A549 (cell line): ENCODE data around the gene ZNF496. TPM values are rescaled to one million over a fixed set of nuclear protein-coding genes. Genes with fewer than 3 reads are reported as not detected.

Experiments
- ATAC-seq, 2 experiments: fragments of 200-7000 bp in 1 of 2; fragments of >200 bp in 1 of 2; cut with Nextera tagmentation in 1 of 2; cut with Tn5 transposase in 1 of 2; 3 replicates each; pipeline versions ENCODE4 v1.8.0 to v1.9.1; 2018 to 2020; ENCODE audit warnings: mild to moderate bottlenecking in 1 of 2, moderate library complexity in 1 of 2
- CTCF ChIA-PET: fragments of 300-600 bp; sonication (Branson Sonifier 250); formaldehyde crosslinking; extraction: SDS; loops from one replicate; lab custom pipeline; 2021; ENCODE audit warnings: antibody characterized with exemption, inconsistent platforms; lab: Yijun Ruan, JAX
- POLR2A ChIA-PET: fragments of 350-600 bp; formaldehyde crosslinking; extraction: SDS; loops from one replicate; lab custom pipeline; 2021; ENCODE audit warnings: antibody characterized with exemption, inconsistent platforms; lab: Yijun Ruan, JAX
- DNase-seq, 2 experiments: peaks; one replicate each; pipeline versions ENCODE4 v3.0.0 to v3.0.0-alpha.2; 2011 to 2016; ENCODE audit warnings: low read depth in 1 of 2, low spot score in 1 of 2
- FAIRE-seq: peaks from 2 replicates; lab custom pipeline; 2011; peaks lifted over from hg19 to GRCh38; lab: Jason Lieb, UNC
- H3K27ac ChIP-seq, 2 experiments: fragments of >200 bp; sonication (Bioruptor Twin); formaldehyde crosslinking; 3 replicates each; pipeline ENCODE4 v1.5.1; 2016 to 2017
- H3K4me1 ChIP-seq: fragments of >200 bp; sonication (Bioruptor Twin); formaldehyde crosslinking; 3 replicates; pipeline ENCODE4 v1.6.1; 2016
- H3K4me2 ChIP-seq: fragments of >200 bp; sonication (Bioruptor Twin); formaldehyde crosslinking; 3 replicates; pipeline ENCODE4 v1.6.1; 2016
- H3K4me3 ChIP-seq: fragments of >200 bp; sonication (Bioruptor Twin); formaldehyde crosslinking; 3 replicates; pipeline ENCODE4 v1.5.1; 2016
- H3K9me3 ChIP-seq: fragments of >200 bp; sonication (Bioruptor Twin); formaldehyde crosslinking; 3 replicates; pipeline ENCODE4 v1.6.1; 2016
- CBX2 ChIP-seq: fragments of 200-600 bp; sonication (generic); IDR thresholded peaks from 2 replicates; pipeline ENCODE4 v1.6.1; 2016; ENCODE audit warnings: low read depth, mild to moderate bottlenecking, borderline replicate concordance
- CHD4 ChIP-seq: fragments of 200-600 bp; sonication (generic); IDR thresholded peaks from 2 replicates; pipeline ENCODE4 v1.6.1; 2016; ENCODE audit warnings: antibody characterized with exemption, mild to moderate bottlenecking, borderline replicate concordance
- EHF ChIP-seq: fragments of 250-450 bp; sonication (Bioruptor Pico); IDR thresholded peaks from 2 replicates; pipeline ENCODE4 v1.5.0; 2020; ENCODE audit warnings: mild to moderate bottlenecking
- EHMT2 ChIP-seq: fragments of 200-600 bp; sonication (generic); IDR thresholded peaks from 2 replicates; pipeline ENCODE4 v1.6.1; 2016; ENCODE audit warnings: antibody characterized with exemption, low read depth, mild to moderate bottlenecking, moderate library complexity
- EP300 ChIP-seq, 2 experiments: fragments of >200 bp; sonication (Bioruptor Twin); formaldehyde crosslinking; IDR thresholded peaks; 2 replicates in 1 of 2; 3 replicates in 1 of 2; pipeline ENCODE4 v1.6.1; 2016 to 2017
- FOSB ChIP-seq: fragments of 250-450 bp; sonication (Bioruptor Pico); IDR thresholded peaks from 2 replicates; pipeline ENCODE4 v1.5.0; 2020; ENCODE audit warnings: mild to moderate bottlenecking, moderate library complexity
- FOSL2 ChIP-seq, 2 experiments: fragments of 450-650 bp in 1 of 2; fragments of >200 bp in 1 of 2; sonication (Bioruptor Twin) in 1 of 2; formaldehyde crosslinking; IDR thresholded peaks; 2 replicates each; pipeline versions ENCODE4 v1.5.0 to v1.6.1; 2016 to 2020; ENCODE audit warnings: mild to moderate bottlenecking in 1 of 2, moderate library complexity in 1 of 2
- HDAC2 ChIP-seq: fragments of 200-600 bp; sonication (generic); IDR thresholded peaks from 2 replicates; pipeline ENCODE4 v1.6.1; 2016
- HOXB5 ChIP-seq: fragments of 250-450 bp; sonication (Bioruptor Pico); IDR thresholded peaks from 2 replicates; pipeline ENCODE4 v1.5.0; 2020; ENCODE audit warnings: mild to moderate bottlenecking, moderate library complexity
- JUNB ChIP-seq: fragments of >200 bp; sonication (Bioruptor Twin); formaldehyde crosslinking; IDR thresholded peaks from 2 replicates; pipeline ENCODE4 v1.6.1; 2016
- KDM5A ChIP-seq: fragments of 200-600 bp; sonication (generic); IDR thresholded peaks from 2 replicates; pipeline ENCODE4 v1.6.1; 2016; ENCODE audit warnings: antibody characterized with exemption, mild to moderate bottlenecking
- NPAS2 ChIP-seq: fragments of 250-450 bp; sonication (Bioruptor Pico); IDR thresholded peaks from 2 replicates; pipeline ENCODE4 v1.8.0; 2022; ENCODE audit warnings: mild to moderate bottlenecking, moderate library complexity, borderline replicate concordance
- NR3C1 ChIP-seq: fragments of >200 bp; sonication (Bioruptor Twin); formaldehyde crosslinking; IDR thresholded peaks from 3 replicates; pipeline ENCODE4 v1.6.1; 2017
- RAD21 ChIP-seq, 2 experiments: fragments of >200 bp in 1 of 2; sonication (Bioruptor Twin) in 1 of 2; formaldehyde crosslinking in 1 of 2; IDR thresholded peaks in 1 of 2; conservative IDR thresholded peaks in 1 of 2; 2 replicates in 1 of 2; 3 replicates in 1 of 2; pipeline ENCODE4 v1.6.1; 2012 to 2018; ENCODE audit warnings: inconsistent platforms in 1 of 2
- RARB ChIP-seq: fragments of 250-450 bp; sonication (Bioruptor Pico); IDR thresholded peaks from 2 replicates; pipeline ENCODE4 v1.8.0; 2021; ENCODE audit warnings: mild to moderate bottlenecking, moderate library complexity
- RCOR1 ChIP-seq: fragments of 150-350 bp; IDR thresholded peaks from 2 replicates; pipeline ENCODE4 v1.6.1; 2014; ENCODE audit warnings: antibody characterized with exemption, low read length, low read depth
- RNF2 ChIP-seq: fragments of 200-600 bp; sonication (generic); IDR thresholded peaks from 2 replicates; pipeline ENCODE4 v1.6.1; 2016; ENCODE audit warnings: low read depth, mild to moderate bottlenecking, antibody characterized with exemption, moderate library complexity, borderline replicate concordance
- SMC3 ChIP-seq: fragments of >200 bp; sonication (Bioruptor Twin); formaldehyde crosslinking; IDR thresholded peaks from 3 replicates; pipeline ENCODE4 v1.6.1; 2018; ENCODE audit warnings: inconsistent platforms
- SREBF2 ChIP-seq: fragments of 450-650 bp; IDR thresholded peaks from 2 replicates; pipeline ENCODE4 v1.6.1; 2014; ENCODE audit warnings: mild to moderate bottlenecking, moderate library complexity
- ZC3H11A ChIP-seq: fragments of 450-650 bp; IDR thresholded peaks from 2 replicates; pipeline ENCODE4 v1.6.1; 2014; ENCODE audit warnings: antibody characterized with exemption, mild to moderate bottlenecking
- ZFP36 ChIP-seq: fragments of 450-650 bp; IDR thresholded peaks from 2 replicates; pipeline ENCODE4 v1.6.1; 2014; ENCODE audit warnings: borderline replicate concordance; ENCODE audit not compliant: partially characterized antibody
- WGBS: methylation state at CpG from one replicate; pipeline ENCODE4 v1.1.6; 2017; ENCODE audit errors: missing lambda C conversion rate; 5-methylcytosine and 5-hydroxymethylcytosine counted together
- polyA plus RNA-seq, 4 experiments: library from polyadenylated mRNA; depleted of rRNA in 3 of 4; stranded (reverse); fragments of >200 nt; fragmentation: RNase III in 1 of 4; extraction: RNeasy Plus Mini Kit Qiagen cat#74134 plus additional on column Dnase treatment in 1 of 4; gene quantifications; 2 replicates in 3 of 4; 3 replicates in 1 of 4; pipeline ENCODE4 v1.2.3, GENCODE V29; 2011 to 2017
- TF ChIP-seq, protein P1 (sequence below): fragments of >200 bp; sonication (Bioruptor Twin); formaldehyde crosslinking; IDR thresholded peaks from 3 replicates; pipeline ENCODE4 v1.6.1; 2016
- TF ChIP-seq, protein P2 (sequence below): fragments of 250-450 bp; sonication (Bioruptor Pico); IDR thresholded peaks from 2 replicates; pipeline ENCODE4 v1.5.0; 2020; ENCODE audit warnings: low read depth, mild to moderate bottlenecking, moderate library complexity
- TF ChIP-seq, protein P3 (sequence below): fragments of >200 bp; sonication (Bioruptor Twin); formaldehyde crosslinking; IDR thresholded peaks from 3 replicates; pipeline ENCODE4 v1.5.1; 2016
- TF ChIP-seq, protein P4 (sequence below): fragments of 200-600 bp; sonication (generic); IDR thresholded peaks from 2 replicates; pipeline ENCODE4 v1.6.1; 2016; ENCODE audit warnings: antibody characterized with exemption, mild to moderate bottlenecking, moderate library complexity

ZNF496 gene
- polyA plus RNA-seq, 2 of the 4 experiments (the other 2 are of a cell fraction): 13.1 to 16.1 TPM

DNA sequence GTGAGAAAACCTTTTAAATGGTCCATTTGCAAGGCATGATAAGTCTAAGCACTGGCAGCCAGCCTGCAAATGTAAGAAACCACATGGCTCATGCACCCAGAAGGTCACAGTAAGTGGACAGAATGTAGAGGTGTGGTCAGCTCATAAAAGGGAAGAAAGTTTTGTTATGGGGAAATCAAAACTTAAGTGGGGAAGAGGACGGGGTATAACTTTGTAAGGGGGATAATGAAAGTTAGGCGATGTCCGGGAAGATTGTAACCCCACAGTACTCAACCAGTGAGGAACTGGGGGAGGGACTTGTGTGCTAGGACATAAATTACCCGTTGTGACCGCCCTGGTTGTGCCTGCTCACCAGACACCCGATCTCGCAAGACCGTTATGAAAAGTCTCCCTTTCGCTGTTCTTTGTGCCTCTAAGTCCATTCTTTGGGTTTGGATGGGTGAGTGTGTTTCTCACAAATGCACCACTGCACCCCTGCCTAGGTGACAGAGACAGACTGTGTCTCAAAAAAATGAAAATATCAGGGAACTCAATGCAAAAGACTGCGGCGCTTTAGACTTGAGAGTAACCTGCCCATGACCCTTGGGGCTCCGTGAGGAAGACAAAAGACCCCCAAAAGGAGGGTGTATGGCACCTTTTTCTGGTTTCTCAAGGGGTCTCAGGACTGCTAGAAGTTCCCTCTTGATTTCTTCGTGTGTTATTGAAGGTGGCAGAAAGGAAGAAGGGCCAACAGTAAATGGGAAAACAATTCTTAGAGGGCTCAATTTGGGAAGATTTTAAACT is 28.6 kb upstream of the ZNF496 start:
- no peaks in the 10 kb centered on the region for H3K9me3 ChIP-seq
- ATAC-seq (no peak), FAIRE-seq (no peak), DNase-seq (no peak)
- POLR2A ChIA-PET: no interaction called here
- TF ChIP-seq RCOR1 (no peak), RARB (CRISPR knock-in tag) (no peak), JUNB (no peak), SMC3 (no peak), EHMT2 (no peak), ZFP36 (no peak), CHD4 (no peak)
- H3K4me3 ChIP-seq: no peak overlapping the region
- 64% methylated on average over 13 of the region's 13 CpGs for WGBS
- CTCF ChIA-PET: no interaction called here
- no peak overlapping the region for H3K4me2 ChIP-seq
- H3K27ac ChIP-seq: no peak overlapping the region
- no peaks in the 10 kb centered on the region for H3K4me1 ChIP-seq

DNA sequence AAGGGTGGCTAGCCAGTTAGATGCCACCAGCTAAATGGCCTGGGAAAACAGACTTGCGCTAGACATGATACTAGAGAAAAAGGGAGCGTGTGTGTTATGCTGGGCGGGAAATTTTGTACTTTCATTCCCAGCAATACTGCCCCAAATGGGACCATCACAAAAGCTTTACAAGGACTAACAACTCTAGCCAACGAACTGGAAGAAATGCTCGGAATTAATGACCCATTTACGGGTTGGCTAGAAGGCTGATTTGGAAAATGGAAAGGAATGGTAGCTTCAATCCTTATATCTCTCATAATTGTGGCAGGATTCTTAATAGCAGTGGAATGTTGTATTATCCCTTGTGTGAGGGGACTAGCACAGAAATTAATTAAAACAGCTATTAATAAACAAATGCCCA is 27.9 kb upstream of the ZNF496 start:
- 61% methylated on average over 6 of the region's 6 CpGs for WGBS
- ChIA-PET POLR2A (no interaction called here), CTCF (no interaction called here)
- TF ChIP-seq NPAS2 (no peak), SREBF2 (no peak), EHF (CRISPR knock-in tag) (no peak), FOSB (CRISPR knock-in tag) (no peak), JUNB (no peak), RCOR1 (no peak), HDAC2 (no peak), HOXB5 (CRISPR knock-in tag) (no peak), CBX2 (no peak), NR3C1 (no peak), KDM5A (no peak), ZFP36 (no peak), EHMT2 (no peak)
- TF ChIP-seq, protein P1, sequence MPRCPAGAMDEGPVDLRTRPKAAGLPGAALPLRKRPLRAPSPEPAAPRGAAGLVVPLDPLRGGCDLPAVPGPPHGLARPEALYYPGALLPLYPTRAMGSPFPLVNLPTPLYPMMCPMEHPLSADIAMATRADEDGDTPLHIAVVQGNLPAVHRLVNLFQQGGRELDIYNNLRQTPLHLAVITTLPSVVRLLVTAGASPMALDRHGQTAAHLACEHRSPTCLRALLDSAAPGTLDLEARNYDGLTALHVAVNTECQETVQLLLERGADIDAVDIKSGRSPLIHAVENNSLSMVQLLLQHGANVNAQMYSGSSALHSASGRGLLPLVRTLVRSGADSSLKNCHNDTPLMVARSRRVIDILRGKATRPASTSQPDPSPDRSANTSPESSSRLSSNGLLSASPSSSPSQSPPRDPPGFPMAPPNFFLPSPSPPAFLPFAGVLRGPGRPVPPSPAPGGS: no peak
- TF ChIP-seq, protein P2, sequence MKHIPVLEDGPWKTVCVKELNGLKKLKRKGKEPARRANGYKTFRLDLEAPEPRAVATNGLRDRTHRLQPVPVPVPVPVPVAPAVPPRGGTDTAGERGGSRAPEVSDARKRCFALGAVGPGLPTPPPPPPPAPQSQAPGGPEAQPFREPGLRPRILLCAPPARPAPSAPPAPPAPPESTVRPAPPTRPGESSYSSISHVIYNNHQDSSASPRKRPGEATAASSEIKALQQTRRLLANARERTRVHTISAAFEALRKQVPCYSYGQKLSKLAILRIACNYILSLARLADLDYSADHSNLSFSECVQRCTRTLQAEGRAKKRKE (CRISPR knock-in tag): no peak
- no peaks in the 10 kb centered on the region for H3K9me3 ChIP-seq
- no peak for DNase-seq
- H3K4me2 ChIP-seq: no peak overlapping the region
- H3K4me3 ChIP-seq: no peak overlapping the region
- no peaks in the 10 kb centered on the region for H3K4me1 ChIP-seq
- ATAC-seq: no peak
- H3K27ac ChIP-seq: no peak overlapping the region
- FAIRE-seq: no peak

DNA sequence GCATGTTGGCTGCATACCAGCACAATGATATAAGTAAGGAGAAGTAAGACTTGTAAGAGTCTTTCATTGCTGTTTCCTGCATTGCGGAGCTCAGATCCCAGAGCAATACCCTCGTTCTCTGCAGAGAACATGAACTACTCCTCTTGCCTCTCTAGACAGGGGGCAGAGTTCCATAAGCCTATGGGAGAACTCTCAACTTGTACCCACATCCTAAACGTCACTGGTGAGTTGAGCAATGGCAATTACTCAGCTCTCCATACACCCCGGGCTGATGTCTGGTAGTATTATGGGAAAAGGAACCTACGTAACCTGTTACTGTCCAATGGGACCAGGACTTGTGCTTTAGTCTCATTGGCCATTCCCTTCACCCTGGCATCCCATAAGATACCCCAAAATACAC is 27.3 kb upstream of the ZNF496 start:
- no peak for DNase-seq
- CTCF ChIA-PET: no interaction called here
- no peak for FAIRE-seq
- TF ChIP-seq ZC3H11A (no peak), ZFP36 (no peak), HDAC2 (no peak), EP300 (IDR thresholded peaks at IDR 0.05) (no peak), FOSL2 (IDR thresholded peaks at IDR 0.05) (no peak), FOSL2 (CRISPR knock-in tag; IDR thresholded peaks at IDR 0.05) (no peak), RNF2 (no peak), RARB (CRISPR knock-in tag) (no peak), RAD21 (conservative IDR thresholded peaks at IDR 0.05 in 1 of 2, IDR thresholded peaks at IDR 0.05 in 1 of 2) (no peak), JUNB (no peak)
- TF ChIP-seq, protein P3, sequence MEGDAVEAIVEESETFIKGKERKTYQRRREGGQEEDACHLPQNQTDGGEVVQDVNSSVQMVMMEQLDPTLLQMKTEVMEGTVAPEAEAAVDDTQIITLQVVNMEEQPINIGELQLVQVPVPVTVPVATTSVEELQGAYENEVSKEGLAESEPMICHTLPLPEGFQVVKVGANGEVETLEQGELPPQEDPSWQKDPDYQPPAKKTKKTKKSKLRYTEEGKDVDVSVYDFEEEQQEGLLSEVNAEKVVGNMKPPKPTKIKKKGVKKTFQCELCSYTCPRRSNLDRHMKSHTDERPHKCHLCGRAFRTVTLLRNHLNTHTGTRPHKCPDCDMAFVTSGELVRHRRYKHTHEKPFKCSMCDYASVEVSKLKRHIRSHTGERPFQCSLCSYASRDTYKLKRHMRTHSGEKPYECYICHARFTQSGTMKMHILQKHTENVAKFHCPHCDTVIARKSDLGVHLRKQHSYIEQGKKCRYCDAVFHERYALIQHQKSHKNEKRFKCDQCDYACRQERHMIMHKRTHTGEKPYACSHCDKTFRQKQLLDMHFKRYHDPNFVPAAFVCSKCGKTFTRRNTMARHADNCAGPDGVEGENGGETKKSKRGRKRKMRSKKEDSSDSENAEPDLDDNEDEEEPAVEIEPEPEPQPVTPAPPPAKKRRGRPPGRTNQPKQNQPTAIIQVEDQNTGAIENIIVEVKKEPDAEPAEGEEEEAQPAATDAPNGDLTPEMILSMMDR: no peak
- TF ChIP-seq, protein P4, sequence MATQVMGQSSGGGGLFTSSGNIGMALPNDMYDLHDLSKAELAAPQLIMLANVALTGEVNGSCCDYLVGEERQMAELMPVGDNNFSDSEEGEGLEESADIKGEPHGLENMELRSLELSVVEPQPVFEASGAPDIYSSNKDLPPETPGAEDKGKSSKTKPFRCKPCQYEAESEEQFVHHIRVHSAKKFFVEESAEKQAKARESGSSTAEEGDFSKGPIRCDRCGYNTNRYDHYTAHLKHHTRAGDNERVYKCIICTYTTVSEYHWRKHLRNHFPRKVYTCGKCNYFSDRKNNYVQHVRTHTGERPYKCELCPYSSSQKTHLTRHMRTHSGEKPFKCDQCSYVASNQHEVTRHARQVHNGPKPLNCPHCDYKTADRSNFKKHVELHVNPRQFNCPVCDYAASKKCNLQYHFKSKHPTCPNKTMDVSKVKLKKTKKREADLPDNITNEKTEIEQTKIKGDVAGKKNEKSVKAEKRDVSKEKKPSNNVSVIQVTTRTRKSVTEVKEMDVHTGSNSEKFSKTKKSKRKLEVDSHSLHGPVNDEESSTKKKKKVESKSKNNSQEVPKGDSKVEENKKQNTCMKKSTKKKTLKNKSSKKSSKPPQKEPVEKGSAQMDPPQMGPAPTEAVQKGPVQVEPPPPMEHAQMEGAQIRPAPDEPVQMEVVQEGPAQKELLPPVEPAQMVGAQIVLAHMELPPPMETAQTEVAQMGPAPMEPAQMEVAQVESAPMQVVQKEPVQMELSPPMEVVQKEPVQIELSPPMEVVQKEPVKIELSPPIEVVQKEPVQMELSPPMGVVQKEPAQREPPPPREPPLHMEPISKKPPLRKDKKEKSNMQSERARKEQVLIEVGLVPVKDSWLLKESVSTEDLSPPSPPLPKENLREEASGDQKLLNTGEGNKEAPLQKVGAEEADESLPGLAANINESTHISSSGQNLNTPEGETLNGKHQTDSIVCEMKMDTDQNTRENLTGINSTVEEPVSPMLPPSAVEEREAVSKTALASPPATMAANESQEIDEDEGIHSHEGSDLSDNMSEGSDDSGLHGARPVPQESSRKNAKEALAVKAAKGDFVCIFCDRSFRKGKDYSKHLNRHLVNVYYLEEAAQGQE: no peak

More for the DNA sequence above, 27.3 kb upstream of the ZNF496 start:
- ATAC-seq: no peak
- H3K9me3 ChIP-seq: no peaks in the 10 kb centered on the region
- 48% methylated on average over 5 of the region's 5 CpGs for WGBS
- H3K4me1 ChIP-seq: no peaks in the 10 kb centered on the region
- no peak overlapping the region for H3K4me2 ChIP-seq
- no peak overlapping the region for H3K27ac ChIP-seq
- H3K4me3 ChIP-seq: no peak overlapping the region
- POLR2A ChIA-PET: no interaction called here
